Osteocyte (in vitro differentiated cells): ENCODE results near the gene IFIT2. TPM values are rescaled to one million over a fixed set of nuclear protein-coding genes. Genes with fewer than 3 reads are reported as not detected.

Experiments
- DNase-seq: peaks from one replicate; pipeline ENCODE4 v3.0.0; 2021; ENCODE audit warnings: mixed read lengths; ENCODE audit not compliant: unreplicated experiment; ENCODE audit errors: extremely low spot score
- H3K27ac Mint-ChIP-seq: one replicate; pipeline ENCODE4 v1.8.0; 2021; ENCODE audit warnings: mild to moderate bottlenecking, mixed read lengths; ENCODE audit not compliant: unreplicated experiment
- H3K27me3 Mint-ChIP-seq: one replicate; pipeline ENCODE4 v1.8.0; 2021; ENCODE audit warnings: mixed read lengths; ENCODE audit not compliant: unreplicated experiment
- H3K36me3 Mint-ChIP-seq: one replicate; pipeline ENCODE4 v1.8.0; 2021; ENCODE audit warnings: mixed read lengths; ENCODE audit not compliant: unreplicated experiment
- H3K4me1 Mint-ChIP-seq: one replicate; pipeline ENCODE4 v1.8.0; 2021; ENCODE audit warnings: mixed read lengths; ENCODE audit not compliant: unreplicated experiment
- H3K4me3 Mint-ChIP-seq: one replicate; pipeline ENCODE4 v1.8.0; 2021; ENCODE audit warnings: mild to moderate bottlenecking, moderate library complexity, mixed read lengths; ENCODE audit not compliant: unreplicated experiment
- H3K9me3 Mint-ChIP-seq: one replicate; pipeline ENCODE4 v1.8.0; 2021; ENCODE audit warnings: mixed read lengths; ENCODE audit not compliant: unreplicated experiment
- total RNA-seq: library from RNA; stranded (reverse); gene quantifications from 2 replicates; pipeline ENCODE4 v1.2.1, GENCODE V29; 2021
- TF ChIP-seq, protein P1 (sequence below): fragments of 200-600 bp; sonication (generic); IDR thresholded peaks from 2 replicates; pipeline ENCODE4 v1.5.0; 2021; ENCODE audit warnings: antibody characterized with exemption, mild to moderate bottlenecking, moderate library complexity

The IFIT2 gene
- total RNA-seq, 1 donor from 2014 or later, result 8.8 TPM

DNA sequence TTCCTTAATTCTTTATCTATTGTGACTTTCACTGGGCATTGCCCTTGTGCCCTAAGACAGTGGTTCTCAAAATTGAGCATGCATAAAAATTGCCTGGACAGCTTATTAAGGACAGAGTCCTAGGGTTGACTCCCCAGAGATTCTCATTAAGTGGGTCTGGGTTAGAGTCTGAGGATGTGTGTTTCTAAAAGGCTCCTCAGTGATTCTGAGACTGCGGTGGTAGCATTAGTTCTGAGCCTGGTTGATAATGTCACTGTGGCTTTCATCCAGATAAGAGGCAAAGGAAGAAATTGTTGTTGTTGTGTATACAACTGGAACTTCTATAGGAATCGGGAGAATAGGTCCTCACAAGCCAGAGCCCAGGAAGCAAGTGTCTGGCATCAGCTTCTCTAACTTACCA lies 1.3 kb downstream of the IFIT2 start:
- Mint-ChIP-seq H3K27me3 (no peaks in the 10 kb centered on the region), H3K4me3 (peak overlapping the region; percentile 75), H3K27ac (peak overlapping the region; percentile 96), H3K4me1 (peaks cover 36% of the 10 kb centered on the region), H3K36me3 (peaks cover 27% of the 10 kb centered on the region), H3K9me3 (peaks cover 6% of the 10 kb centered on the region)
- no peak for DNase-seq
- TF ChIP-seq, protein P1, sequence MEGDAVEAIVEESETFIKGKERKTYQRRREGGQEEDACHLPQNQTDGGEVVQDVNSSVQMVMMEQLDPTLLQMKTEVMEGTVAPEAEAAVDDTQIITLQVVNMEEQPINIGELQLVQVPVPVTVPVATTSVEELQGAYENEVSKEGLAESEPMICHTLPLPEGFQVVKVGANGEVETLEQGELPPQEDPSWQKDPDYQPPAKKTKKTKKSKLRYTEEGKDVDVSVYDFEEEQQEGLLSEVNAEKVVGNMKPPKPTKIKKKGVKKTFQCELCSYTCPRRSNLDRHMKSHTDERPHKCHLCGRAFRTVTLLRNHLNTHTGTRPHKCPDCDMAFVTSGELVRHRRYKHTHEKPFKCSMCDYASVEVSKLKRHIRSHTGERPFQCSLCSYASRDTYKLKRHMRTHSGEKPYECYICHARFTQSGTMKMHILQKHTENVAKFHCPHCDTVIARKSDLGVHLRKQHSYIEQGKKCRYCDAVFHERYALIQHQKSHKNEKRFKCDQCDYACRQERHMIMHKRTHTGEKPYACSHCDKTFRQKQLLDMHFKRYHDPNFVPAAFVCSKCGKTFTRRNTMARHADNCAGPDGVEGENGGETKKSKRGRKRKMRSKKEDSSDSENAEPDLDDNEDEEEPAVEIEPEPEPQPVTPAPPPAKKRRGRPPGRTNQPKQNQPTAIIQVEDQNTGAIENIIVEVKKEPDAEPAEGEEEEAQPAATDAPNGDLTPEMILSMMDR, result no peak

DNA sequence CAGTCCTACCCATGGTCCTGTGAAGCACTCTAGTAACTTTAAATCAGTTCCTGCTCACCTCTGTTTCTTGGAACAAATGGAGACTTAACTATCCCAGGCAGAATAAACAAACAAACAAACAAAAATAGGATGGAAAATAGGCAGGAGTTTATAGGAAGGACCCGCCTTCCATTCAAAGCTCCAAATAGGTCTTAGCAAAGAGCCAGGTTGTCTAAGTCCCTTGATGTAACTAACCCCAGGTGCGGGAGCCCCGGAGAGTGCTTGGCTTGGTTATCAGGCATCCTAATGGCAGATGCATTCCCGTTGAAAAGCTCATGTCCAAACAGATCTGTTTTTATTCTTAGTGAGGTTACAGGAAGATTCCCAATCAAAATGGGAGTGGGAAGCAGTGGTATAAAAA lies 2.2 kb downstream of the IFIT2 start:
- Mint-ChIP-seq H3K4me1 (peaks cover 34% of the 10 kb centered on the region), H3K27me3 (no peaks in the 10 kb centered on the region), H3K36me3 (peaks cover 29% of the 10 kb centered on the region), H3K27ac (no peak overlapping the region), H3K9me3 (peaks cover 6% of the 10 kb centered on the region), H3K4me3 (no peak overlapping the region)
- TF ChIP-seq, protein P1, result no peak
- no peak for DNase-seq

DNA sequence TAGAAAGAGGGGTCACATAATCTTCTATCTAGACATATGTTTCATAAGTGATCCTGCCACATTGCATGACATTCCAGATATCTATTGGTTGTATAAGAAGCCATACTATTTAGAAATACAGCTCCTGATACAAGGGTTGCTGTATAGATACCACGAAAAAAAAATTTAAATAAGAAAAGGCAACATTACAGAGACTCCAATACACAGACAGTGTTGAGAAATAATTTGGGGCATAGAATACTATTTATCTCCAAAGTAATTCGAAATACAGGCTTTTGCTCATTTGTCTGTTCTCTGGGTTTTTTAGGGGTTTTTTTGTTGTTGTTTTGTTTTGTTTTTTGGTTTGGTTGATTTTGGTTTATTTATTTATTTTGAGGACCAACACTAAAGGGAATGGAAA lies 2.6 kb downstream of the IFIT2 start:
- Mint-ChIP-seq H3K4me3 (no peak overlapping the region), H3K27ac (no peak overlapping the region), H3K4me1 (peaks cover 34% of the 10 kb centered on the region), H3K36me3 (peaks cover 32% of the 10 kb centered on the region), H3K9me3 (peaks cover 1% of the 10 kb centered on the region), H3K27me3 (no peaks in the 10 kb centered on the region)
- TF ChIP-seq, protein P1, result no peak
- DNase-seq, result no peak

DNA sequence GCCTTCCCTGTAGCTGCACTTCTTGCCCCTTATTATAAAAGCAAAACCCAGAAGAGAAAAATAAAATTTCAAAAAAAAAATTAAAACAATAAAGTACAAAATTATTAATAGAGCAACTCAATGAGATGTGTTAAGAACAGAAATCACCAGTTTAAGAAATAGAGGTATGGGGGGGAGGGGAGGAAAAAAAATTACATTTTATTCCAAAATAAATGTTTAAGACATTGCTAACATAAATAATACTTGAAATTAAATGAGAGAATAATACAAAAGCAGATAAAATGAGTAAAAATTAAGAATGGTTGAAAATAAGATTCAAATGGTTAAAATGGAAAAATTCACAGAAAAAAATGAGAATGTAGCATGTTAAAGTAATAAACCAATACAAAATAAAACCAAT lies 3.1 kb downstream of the IFIT2 start:
- Mint-ChIP-seq H3K9me3 (no peaks in the 10 kb centered on the region), H3K4me1 (peaks cover 34% of the 10 kb centered on the region), H3K27me3 (no peaks in the 10 kb centered on the region), H3K27ac (no peak overlapping the region), H3K4me3 (no peak overlapping the region), H3K36me3 (peaks cover 32% of the 10 kb centered on the region)
- TF ChIP-seq, protein P1, result no peak
- no peak for DNase-seq

DNA sequence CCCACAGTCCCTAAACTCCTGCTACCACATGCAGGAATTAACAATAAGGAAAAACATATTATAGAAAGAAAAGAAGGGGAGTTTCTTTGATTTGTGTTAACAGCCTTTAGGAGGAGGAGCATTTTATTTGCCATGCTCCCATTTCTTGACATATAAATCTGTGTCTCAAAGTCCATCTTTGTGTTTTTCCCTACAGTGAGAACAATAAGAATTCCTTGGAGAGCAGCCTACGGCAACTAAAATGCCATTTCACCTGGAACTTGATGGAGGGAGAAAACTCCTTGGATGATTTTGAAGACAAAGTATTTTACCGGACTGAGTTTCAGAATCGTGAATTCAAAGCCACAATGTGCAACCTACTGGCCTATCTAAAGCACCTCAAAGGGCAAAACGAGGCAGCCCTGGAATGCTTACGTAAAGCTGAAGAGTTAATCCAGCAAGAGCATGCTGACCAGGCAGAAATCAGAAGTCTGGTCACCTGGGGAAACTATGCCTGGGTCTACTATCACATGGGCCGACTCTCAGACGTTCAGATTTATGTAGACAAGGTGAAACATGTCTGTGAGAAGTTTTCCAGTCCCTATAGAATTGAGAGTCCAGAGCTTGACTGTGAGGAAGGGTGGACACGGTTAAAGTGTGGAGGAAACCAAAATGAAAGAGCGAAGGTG lies 4.1 kb downstream of the IFIT2 start:
- H3K27me3 Mint-ChIP-seq, result no peaks in the 10 kb centered on the region
- no peaks in the 10 kb centered on the region for H3K9me3 Mint-ChIP-seq
- peaks cover 31% of the 10 kb centered on the region for H3K4me1 Mint-ChIP-seq
- no peak overlapping the region for H3K4me3 Mint-ChIP-seq
- peaks cover 32% of the 10 kb centered on the region for H3K36me3 Mint-ChIP-seq
- no peak overlapping the region for H3K27ac Mint-ChIP-seq
- no peak for DNase-seq
- TF ChIP-seq, protein P1, result no peak
